ENCODE results near the gene DDR1. TPM values are rescaled to one million over a fixed set of nuclear protein-coding genes. Genes with fewer than 3 reads are reported as not detected.
A peak's percentile ranks its signal among the peaks of the same experiment; 100 is the strongest.
"Not testable (repeated sequence)": the region's sequence is repeated elsewhere in the genome, so short reads cannot be mapped to it uniquely, and the experiment has no call there.

The DDR1 gene
- total RNA-seq, 1 donor from 2014 or later: 18.8 TPM

DNA sequence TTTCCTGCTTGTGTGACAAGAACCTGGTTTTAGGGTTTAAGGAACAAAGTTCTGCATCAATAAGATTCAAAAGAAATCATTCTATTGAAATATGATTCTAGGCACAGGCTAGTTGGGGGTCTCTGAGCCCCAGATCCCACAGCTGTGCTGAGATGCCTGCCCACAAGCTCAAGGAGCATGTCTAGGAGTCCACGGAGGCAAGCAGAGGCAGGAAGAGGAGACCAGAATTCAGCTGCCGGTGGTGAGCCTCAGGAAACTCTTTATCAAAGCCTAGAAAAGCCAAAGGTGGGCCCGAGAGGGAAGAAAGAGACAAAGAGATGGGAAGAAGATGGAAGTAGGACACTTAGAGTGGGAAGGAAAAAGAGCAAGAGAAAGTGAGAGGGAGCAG lies 40.7 kb upstream of the DDR1 start:
- Mint-ChIP-seq H3K4me3 (peak overlapping the region; percentile 16), H3K9me3 (no peaks in the 10 kb centered on the region), H3K36me3 (ENCODE audit: low read depth) (no peaks in the 10 kb centered on the region), H3K27ac (peak overlapping the region; percentile 51), H3K4me1 (peaks cover 23% of the 10 kb centered on the region), H3K27me3 (no peaks in the 10 kb centered on the region)
- intact Hi-C loops (cut with micrococcal nuclease): no loop called here
- no peak for DNase-seq

DNA sequence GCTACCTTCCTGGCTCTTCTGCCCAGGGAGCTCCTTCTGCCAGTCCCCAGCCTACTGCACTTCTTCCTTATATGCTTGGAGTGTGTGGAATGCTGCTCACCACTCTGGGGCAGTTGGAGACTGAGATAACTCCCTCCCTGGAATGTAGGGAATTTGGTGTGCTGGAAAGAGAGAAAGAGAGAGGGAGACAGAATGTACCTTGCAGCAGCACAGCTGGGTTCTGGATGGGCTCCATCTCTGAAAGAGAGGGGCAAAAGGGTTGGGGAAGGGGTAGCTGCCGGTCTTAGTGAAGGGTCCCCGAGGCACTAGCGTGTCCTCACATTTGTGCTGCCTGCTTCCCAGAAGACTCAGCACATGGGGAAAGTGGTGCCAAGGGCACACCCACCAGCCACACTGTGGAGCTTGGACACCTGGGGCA lies 40.2 kb upstream of the DDR1 start:
- Mint-ChIP-seq H3K9me3 (no peaks in the 10 kb centered on the region), H3K27me3 (no peaks in the 10 kb centered on the region), H3K4me1 (peaks cover 21% of the 10 kb centered on the region), H3K27ac (no peak overlapping the region), H3K4me3 (no peak overlapping the region), H3K36me3 (ENCODE audit: low read depth) (no peaks in the 10 kb centered on the region)
- no peak for DNase-seq
- intact Hi-C loops (cut with micrococcal nuclease): no loop called here

DNA sequence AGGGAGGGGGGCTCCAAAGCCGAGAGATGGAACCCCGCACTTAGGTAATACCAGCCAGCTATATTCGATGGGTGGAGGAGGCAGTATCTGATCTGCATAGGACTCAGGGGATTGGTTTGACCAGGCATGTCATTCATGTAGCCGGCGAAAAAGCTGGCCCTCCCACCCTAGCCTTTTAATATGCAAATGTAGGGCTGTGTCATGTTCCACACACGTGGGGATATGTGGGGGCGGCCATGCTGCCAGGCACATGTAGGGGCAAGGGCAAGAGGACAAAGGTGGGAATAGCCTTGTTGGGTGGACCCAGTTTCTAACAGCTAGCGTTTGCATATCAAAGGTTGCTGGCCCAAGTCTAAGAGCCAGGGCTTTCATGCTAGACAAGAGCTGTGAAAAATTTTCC lies 39.1 kb upstream of the DDR1 start:
- Mint-ChIP-seq H3K4me3 (no peak overlapping the region), H3K36me3 (ENCODE audit: low read depth) (no peaks in the 10 kb centered on the region), H3K4me1 (peaks cover 21% of the 10 kb centered on the region), H3K9me3 (peaks cover under 1% of the 10 kb centered on the region), H3K27me3 (peaks cover 1% of the 10 kb centered on the region), H3K27ac (no peak overlapping the region)
- no peak for DNase-seq
- intact Hi-C loops (cut with micrococcal nuclease): no loop called here

DNA sequence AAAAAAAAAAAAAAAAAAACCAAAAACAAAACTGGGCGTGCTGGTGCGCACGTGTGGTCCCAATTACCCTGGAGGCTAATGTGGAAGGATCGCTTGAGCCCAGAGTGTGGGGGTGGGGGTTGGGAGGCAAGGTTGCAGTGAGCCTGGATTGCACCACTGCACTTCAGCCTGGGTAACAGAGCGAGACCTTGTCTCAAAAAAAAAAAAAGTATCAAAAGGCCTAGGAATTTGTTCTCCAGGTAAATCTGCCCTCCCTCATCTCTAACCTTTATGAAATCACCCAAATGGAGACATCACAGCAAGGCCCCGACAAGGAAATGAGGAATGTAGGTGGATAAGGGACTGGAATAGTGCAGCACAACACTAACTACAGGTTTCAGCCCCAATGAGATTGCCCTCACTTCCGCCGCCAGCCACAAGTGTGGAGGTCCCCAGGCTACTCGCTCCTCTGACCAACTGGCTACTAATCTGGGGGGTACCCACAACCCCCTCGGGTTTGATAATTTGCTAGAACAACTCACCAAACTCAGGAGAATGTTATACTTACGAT lies 36.8 kb upstream of the DDR1 start:
- peaks cover 14% of the 10 kb centered on the region for H3K4me1 Mint-ChIP-seq
- H3K4me3 Mint-ChIP-seq: no peak overlapping the region
- H3K27ac Mint-ChIP-seq: no peak overlapping the region
- peaks cover 4% of the 10 kb centered on the region for H3K36me3 Mint-ChIP-seq (ENCODE audit: low read depth)
- H3K9me3 Mint-ChIP-seq: peaks cover 9% of the 10 kb centered on the region
- peaks cover 1% of the 10 kb centered on the region for H3K27me3 Mint-ChIP-seq
- intact Hi-C loops (cut with micrococcal nuclease): no loop called here
- DNase-seq: no peak

DNA sequence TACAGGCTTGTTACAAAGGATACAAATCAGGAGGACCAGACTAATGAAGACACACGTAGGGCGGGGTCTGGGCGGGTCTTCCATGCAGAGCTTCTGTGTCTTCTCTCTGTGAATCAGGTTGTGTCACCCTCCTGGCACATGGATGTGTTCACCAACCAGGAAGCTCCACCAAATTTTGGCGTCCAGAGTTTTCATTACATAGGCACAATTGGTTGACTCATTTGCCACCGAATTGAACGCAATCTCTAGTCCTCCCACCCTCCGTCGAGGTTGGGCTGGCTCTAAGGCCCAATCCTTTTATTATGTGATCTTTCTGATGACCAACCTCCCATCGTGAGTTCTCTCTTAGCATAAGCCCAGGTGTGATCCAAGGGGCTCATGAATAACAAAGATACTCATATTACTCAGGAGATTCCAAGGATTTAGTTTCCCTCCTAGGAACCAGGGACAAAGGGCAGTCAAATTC lies 36.3 kb upstream of the DDR1 start:
- H3K4me1 Mint-ChIP-seq: peaks cover 11% of the 10 kb centered on the region
- H3K36me3 Mint-ChIP-seq (ENCODE audit: low read depth): peaks cover 7% of the 10 kb centered on the region
- no peak for DNase-seq
- intact Hi-C loops (cut with micrococcal nuclease): no loop called here
- peaks cover 11% of the 10 kb centered on the region for H3K9me3 Mint-ChIP-seq
- H3K27ac Mint-ChIP-seq: no peak overlapping the region
- H3K27me3 Mint-ChIP-seq: peaks cover 1% of the 10 kb centered on the region
- no peak overlapping the region for H3K4me3 Mint-ChIP-seq

DNA sequence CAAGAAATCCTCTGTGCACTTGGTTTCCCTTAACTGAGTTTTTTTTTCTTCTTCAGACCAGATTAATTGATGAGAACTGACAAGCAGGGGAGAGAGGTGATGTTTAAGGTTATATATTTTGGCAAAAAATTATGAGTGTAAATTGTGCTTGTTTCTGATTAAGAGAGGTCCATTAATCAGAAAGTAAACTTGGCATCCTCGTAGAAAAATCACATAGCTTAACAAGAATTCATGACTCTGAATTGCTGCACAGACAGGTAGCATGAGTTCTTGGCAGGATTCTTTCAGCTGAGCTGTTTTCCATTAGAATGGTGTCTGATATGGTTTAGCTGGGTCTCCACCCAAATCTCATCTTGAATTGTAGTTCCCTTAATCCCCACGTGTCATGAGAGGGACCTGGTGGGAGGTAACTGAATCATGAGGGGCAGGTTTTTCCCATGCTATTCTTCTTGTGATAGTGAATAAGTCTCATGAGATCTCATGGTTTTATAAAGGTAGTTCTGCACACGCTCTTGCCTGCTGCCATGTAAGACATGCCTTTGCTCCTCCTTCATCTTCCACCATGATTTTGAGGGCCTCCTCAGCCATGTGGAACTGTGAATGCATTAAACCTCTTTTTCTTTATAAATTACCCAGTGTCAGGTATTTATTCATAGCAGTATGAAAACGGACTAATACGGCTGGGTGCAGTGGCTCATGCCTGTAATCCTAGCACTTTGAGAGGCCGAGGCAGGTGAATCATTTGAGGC lies 34.2 kb upstream of the DDR1 start:
- H3K4me3 Mint-ChIP-seq: no peak overlapping the region
- DNase-seq: no peak
- intact Hi-C loops (cut with micrococcal nuclease): no loop called here
- no peak overlapping the region for H3K27ac Mint-ChIP-seq
- peaks cover 11% of the 10 kb centered on the region for H3K9me3 Mint-ChIP-seq
- H3K4me1 Mint-ChIP-seq: no peaks in the 10 kb centered on the region
- H3K27me3 Mint-ChIP-seq: peaks cover 1% of the 10 kb centered on the region
- peaks cover 8% of the 10 kb centered on the region for H3K36me3 Mint-ChIP-seq (ENCODE audit: low read depth)

DNA sequence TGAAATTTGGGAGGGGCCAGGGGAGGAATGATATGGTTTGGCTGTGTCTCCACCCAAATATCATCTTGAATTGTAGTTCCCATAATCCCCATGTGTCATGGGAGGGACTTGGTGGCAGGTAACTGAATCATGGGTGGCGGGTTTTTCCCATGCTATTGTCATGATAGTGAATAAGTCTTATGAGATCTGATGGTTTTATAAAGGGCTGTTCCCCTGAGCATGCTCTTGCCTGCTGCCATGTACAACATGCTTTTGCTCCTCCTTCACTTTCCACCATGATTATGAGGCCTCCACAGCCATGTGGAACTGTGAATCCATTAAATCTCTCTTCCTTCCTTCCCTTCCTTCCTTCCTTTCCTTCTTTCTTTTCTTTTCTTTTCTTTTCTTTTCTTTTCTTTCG lies 31.9 kb upstream of the DDR1 start:
- intact Hi-C loops (cut with micrococcal nuclease); H3K4me1 Mint-ChIP-seq; H3K4me3 Mint-ChIP-seq: not testable (repeated sequence)

DNA sequence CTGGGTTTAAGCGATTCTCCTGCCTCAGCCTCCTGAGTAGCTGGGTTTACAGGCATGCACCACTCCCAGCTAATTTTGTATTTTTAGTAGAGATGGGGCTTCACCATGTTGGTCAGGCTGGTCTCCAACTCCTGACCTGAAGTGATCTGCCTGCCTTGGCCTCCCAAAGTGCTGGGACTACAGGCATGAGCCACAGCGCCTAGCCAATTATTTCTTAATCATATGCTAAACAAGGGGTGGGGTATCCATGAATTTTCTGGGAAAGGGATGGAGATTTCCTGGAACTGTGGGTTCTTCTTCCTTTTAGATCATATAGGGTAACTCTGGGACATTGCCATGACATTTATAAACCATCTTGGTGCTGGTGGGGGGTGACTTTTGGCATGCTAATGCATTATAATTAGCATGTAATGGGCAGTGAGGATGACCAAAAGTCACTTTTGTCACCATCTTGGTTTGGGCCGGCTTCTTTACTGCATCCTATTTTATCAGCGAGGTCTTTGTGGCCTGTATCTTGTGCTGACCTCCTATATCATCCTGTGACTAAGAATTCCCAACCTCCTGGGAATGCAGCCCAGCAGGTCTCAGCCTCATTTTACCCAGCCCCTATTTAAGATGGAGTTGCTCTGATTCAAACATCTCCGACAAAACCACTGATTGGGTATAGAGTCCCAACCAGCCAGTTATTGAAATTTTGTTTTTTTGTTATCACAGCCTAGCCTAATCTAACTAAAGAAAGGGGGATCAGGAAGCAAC lies 29.9 kb upstream of the DDR1 start:
- peaks cover 10% of the 10 kb centered on the region for H3K36me3 Mint-ChIP-seq (ENCODE audit: low read depth)
- peaks cover 5% of the 10 kb centered on the region for H3K27me3 Mint-ChIP-seq
- H3K4me3 Mint-ChIP-seq: no peak overlapping the region

More for the DNA sequence above, 31.9 kb upstream of the DDR1 start:
- H3K27ac Mint-ChIP-seq; H3K36me3 Mint-ChIP-seq (ENCODE audit: low read depth); DNase-seq; H3K27me3 Mint-ChIP-seq: not testable (repeated sequence)
- peaks cover 11% of the 10 kb centered on the region for H3K9me3 Mint-ChIP-seq

DNA sequence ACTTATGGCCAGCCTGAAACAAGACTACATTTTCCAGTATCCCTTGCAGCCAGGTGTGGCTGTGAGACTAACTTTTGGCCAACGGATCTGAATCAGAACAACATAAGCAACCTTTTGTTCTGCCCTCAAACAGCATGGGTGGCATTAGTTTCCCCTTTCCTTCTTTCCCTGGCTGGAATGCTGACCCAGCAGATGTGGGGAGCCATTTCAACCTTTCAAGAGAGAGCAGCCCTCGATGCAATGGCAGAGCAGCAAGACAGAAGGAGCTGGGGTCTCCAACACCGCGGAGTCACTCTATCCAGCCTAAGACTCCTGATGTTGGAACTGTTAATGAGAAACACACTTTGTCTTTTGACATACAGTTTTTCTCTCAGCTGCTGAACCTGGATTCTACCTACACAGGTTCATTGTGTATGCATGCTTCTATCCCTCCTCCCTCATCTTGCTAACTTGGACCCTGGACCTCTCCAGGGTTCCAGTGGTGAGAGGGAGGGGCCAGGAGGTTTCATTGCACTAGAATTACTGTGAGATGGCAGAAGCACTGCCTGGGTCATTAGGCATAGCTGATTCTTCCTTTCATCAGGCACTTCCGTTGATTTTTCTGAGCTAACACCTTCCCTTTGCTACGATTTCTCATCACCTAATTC lies 28.8 kb upstream of the DDR1 start:
- Mint-ChIP-seq H3K4me3 (no peak overlapping the region), H3K27me3 (peaks cover 4% of the 10 kb centered on the region), H3K36me3 (ENCODE audit: low read depth) (peaks cover 10% of the 10 kb centered on the region), H3K9me3 (peaks cover 8% of the 10 kb centered on the region), H3K4me1 (peaks cover 2% of the 10 kb centered on the region), H3K27ac (no peak overlapping the region)
- intact Hi-C loops (cut with micrococcal nuclease): no loop called here
- DNase-seq: no peak

More for the DNA sequence above, 29.9 kb upstream of the DDR1 start:
- Mint-ChIP-seq H3K9me3 (peaks cover 11% of the 10 kb centered on the region), H3K4me1 (peaks cover 2% of the 10 kb centered on the region), H3K27ac (no peak overlapping the region)
- DNase-seq: no peak
- intact Hi-C loops (cut with micrococcal nuclease): no loop called here

DNA sequence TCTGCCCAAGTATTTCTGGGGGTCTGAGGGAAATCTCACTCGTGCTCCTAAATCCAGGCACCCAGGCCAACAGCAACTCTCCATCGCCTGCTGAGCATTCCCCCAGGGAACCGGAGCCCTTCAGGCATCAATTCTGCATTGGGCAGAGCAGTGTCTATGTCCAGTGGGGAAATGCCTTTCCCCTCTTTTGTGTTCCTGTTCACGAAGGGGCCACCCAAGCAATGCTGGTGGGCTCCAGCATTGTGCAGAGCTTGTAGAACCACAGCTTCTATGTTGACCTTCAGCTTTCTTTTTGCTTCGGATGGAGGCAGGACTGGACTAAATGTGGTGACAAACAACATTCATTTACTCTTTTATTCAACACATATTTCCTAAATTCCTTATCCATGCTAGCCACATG lies 27.2 kb upstream of the DDR1 start:
- Mint-ChIP-seq H3K4me1 (peaks cover 6% of the 10 kb centered on the region), H3K36me3 (ENCODE audit: low read depth) (peaks cover 6% of the 10 kb centered on the region)
- intact Hi-C loops (cut with micrococcal nuclease): no loop called here

DNA sequence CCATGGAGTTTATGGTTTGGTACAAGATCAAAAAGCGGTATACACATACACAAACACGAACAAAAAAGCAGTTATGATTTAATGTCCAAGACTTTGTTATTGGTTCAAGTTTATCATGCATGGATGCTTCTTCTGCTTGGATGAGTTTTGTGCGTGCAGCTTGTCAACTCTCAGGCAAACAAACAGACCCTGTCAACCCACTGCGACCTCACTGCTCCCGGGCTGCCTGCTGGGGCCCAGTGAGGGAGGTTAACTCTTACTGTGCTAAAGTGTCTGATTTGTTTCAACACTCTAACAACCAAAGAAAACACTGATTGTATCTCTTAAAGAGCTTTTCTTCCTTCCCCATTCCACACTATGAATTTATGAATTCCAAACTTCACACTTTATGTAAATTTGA lies 26.8 kb upstream of the DDR1 start:
- peaks cover 5% of the 10 kb centered on the region for H3K36me3 Mint-ChIP-seq (ENCODE audit: low read depth)
- peaks cover 6% of the 10 kb centered on the region for H3K4me1 Mint-ChIP-seq
- intact Hi-C loops (cut with micrococcal nuclease): no loop called here
- H3K9me3 Mint-ChIP-seq: peaks cover 8% of the 10 kb centered on the region
- H3K27me3 Mint-ChIP-seq: peaks cover 4% of the 10 kb centered on the region
- H3K27ac Mint-ChIP-seq: no peak overlapping the region
- DNase-seq: no peak
- no peak overlapping the region for H3K4me3 Mint-ChIP-seq

More for the DNA sequence above, 27.2 kb upstream of the DDR1 start:
- no peak overlapping the region for H3K27ac Mint-ChIP-seq
- H3K27me3 Mint-ChIP-seq: peaks cover 4% of the 10 kb centered on the region
- peaks cover 10% of the 10 kb centered on the region for H3K9me3 Mint-ChIP-seq
- H3K4me3 Mint-ChIP-seq: no peak overlapping the region
- no peak for DNase-seq

DNA sequence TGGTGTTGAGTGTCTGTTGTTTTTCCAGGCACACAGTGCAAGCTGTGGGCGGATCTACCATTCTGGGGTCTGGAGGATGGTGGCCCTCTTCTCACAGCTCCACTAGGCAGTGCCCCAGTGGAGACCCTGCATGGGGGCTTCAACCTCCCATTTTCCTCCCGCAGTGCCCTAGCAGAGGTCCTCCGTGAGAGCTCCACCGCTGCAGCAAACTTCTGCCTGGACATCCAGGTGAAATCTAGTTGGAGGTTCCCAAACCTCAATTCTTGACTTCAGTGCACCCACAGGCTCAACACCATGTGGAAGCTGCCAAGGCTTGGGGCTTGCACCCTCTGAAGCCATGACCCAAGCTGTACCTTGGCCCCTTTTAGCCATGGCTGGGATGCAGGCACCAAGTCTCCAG lies 24.6 kb upstream of the DDR1 start:
- H3K4me1 Mint-ChIP-seq; intact Hi-C loops (cut with micrococcal nuclease); H3K27me3 Mint-ChIP-seq; H3K4me3 Mint-ChIP-seq; H3K9me3 Mint-ChIP-seq; H3K36me3 Mint-ChIP-seq (ENCODE audit: low read depth); H3K27ac Mint-ChIP-seq; DNase-seq: not testable (repeated sequence)

DNA sequence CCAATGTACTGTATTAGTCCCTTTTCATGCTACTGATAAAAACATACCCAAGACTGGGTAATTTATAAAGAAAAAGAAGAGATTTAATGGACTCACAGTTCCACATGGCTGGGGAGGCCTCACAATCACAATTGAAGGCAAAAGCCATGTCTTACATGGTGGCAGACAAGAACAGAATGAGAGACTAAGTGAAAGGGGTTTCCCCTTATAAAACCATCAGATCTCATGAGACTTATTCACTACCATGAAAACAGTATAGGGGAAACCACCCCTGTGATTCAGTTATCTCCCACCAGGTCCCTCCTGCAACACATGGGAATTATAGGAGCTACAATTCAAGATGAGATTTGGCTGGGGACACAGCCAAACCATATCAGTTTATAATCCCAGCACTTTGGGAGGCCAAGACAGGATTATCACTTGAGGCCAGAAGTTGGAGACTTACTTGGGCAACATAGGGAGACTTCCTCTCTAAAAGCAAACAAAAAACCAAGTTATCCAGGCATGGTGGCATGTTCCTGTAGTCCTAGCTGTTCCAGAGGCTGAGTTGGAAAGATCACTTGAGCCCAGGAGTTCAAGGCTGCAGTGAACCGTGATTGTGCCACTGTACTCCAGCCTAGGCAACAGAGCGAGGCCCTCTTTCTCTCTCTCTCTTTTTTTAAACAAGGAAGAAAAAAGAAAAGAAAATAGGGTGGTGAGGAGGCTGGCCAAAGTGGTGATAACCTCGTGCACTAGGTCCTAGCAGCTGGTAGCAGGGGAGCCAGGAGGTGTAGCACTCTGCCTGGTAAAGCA lies 22.9 kb upstream of the DDR1 start:
- no peak overlapping the region for H3K4me3 Mint-ChIP-seq
- peaks cover 5% of the 10 kb centered on the region for H3K9me3 Mint-ChIP-seq
- peaks cover 8% of the 10 kb centered on the region for H3K4me1 Mint-ChIP-seq
- H3K27ac Mint-ChIP-seq: no peak overlapping the region
- intact Hi-C loops (cut with micrococcal nuclease): no loop called here
- no peak for DNase-seq
- no peaks in the 10 kb centered on the region for H3K27me3 Mint-ChIP-seq
- peaks cover 2% of the 10 kb centered on the region for H3K36me3 Mint-ChIP-seq (ENCODE audit: low read depth)
